ENCODE measurements around the gene RHOT1.

- TF ChIP-seq EZH2 (IDR thresholded peaks at IDR 0.05; ENCODE audit: insufficient read depth, poor library complexity, severe bottlenecking) (no peak), EZH2phosphoT487 (IDR thresholded peaks at IDR 0.05; ENCODE audit: insufficient read depth, low read depth) (no peak)
These were observed 9.8 kb downstream of the RHOT1 start for GRCh38 chr17:32152130-32152529.

Data from GM23248 (cell line).